HG03066 (cell line): ENCODE measurements around the gene TMEM108.

ENCODE experiments used
- ATAC-seq: cut with Tn5 transposase; IDR thresholded peaks from one replicate; pipeline ENCODE4 v1.9.1; 2021; ENCODE audit warnings: low read depth; ENCODE audit not compliant: unreplicated experiment

The TMEM108 gene

DNA sequence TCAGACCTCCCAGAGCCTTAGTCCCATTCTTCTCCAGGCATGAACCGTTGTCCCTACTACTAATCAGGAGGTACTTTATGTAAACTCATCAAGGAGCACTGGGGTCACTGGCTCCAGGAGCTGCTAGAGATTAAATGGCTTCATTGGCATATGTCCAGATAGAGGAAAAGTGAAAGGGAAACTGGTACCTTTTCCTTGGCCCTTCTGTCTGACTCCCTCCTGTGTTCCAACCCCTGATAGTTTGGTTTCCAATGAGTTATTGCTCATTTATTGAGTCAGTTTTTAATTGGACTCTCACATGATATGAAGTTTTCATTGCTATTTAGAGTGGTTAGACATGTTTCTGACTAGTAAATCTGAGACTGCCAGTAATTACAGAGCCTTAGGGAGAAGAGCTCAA, 231.2 kb downstream of the TMEM108 start:
- ATAC-seq = no peak

GRCh38 chr3:133270631-133271030, 232.4 kb downstream of the TMEM108 start:
- ATAC-seq = no peak

GRCh38 chr3:133271042-133271441, 232.9 kb downstream of the TMEM108 start:
- no peak for ATAC-seq

GRCh38 chr3:133271539-133271938, 233.3 kb downstream of the TMEM108 start:
- no peak for ATAC-seq

GRCh38 chr3:133273346-133273745, 235.2 kb downstream of the TMEM108 start:
- ATAC-seq = no peak

DNA sequence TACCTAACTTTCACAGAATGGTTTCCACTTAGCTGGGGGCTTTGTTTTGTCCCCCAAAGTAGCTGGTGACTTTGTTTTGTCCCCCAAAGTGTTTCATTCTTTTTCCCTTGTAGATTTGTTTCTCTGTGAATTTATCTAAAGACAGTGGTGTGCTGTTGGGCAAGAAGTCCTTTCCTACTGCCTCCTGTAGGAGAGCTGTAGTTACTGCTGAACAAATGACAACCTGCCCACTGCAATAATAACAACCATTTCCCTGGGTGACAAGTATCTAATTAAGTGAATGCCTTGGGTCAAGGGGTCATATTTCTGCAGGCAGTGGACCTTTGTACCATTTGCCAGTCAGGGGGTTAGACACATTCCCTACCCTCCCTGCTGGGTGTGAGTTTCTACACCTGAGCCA, 236.3 kb downstream of the TMEM108 start:
- no peak for ATAC-seq

DNA sequence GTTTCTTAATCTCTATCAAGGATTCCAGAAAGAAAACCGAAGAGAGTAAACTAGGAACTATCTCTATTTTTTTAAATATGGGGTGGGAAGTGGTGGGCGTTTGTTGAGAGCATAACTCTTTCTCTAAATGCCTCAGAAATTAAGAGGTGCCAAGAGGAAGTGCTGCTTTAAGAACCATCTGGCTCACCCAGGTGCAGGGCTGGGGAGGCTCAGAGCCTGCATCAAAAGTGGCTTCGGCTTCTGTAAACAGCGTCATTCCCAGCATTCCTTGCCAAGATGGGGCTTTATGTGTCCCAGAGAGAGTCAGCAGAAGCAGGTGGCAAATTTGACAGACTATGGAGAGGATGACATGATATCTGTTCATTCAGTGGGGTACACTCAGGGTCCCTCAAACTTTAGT, 238.4 kb downstream of the TMEM108 start:
- no peak for ATAC-seq

GRCh38 chr3:133277813-133278212, 239.6 kb downstream of the TMEM108 start:
- no peak for ATAC-seq

GRCh38 chr3:133278260-133279043, 240.3 kb downstream of the TMEM108 start:
- no peak for ATAC-seq

- no peak for ATAC-seq
Measured at GRCh38 chr3:133280586-133280985, 242.4 kb downstream of the TMEM108 start.

DNA sequence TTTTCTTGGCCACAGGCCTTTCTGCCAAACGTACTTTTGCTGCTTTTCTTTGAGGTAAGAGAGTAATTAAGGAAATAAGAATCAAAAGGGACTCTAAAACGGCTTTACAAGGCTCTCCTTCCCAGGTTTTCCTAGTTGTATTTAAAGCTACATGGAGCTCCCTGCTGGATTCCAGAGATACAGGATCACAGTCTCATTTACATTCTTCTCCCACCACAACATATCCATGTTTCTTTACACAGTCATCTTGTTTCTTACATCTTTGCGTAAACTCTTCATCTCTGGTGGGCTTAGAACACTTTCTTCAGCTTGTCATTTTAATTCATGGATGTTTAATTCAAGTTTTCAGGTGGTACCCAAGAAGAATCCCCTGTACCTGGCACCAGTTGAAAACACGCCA, 244.0 kb downstream of the TMEM108 start:
- ATAC-seq = no peak

DNA sequence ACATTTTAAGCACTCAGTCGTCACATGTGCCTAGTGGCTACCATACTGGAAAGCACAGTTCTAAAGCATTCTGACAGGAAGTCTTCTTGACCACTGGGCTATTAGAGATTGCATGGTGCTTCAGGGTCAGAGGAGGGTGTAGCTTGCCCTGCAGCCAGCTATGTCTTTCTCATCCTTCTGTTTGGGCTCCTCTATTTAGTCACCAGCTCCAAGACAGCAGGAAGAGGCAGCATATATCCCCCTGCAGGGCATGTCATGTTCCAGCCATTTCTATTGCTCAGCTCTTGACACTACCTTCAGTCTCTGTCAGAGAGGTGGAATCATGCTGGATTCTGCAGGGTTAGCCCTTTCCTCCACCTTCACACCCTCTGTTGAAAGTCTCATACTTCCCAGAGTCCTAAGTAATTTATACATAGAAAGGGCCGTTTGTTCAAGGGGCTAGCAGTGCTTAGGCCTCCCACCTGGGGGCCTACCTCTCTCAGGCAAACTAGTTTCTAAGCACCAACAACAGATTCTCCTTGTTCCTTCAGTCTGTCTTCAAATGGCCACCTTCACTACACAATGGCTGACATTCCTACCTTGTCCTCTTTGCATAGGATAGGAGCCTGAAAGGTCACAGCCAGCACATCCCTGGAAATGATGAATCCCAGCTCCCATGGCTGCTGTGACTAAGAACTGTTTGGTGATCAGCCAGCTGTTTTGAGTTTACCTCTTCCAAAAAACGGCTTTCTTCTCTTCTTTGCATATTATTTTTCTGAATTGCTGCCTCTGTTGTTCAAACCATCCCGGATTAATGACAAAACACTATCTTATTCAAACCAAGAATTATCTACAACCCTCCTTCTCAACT, 246.0 kb downstream of the TMEM108 start:
- ATAC-seq = no peak

DNA sequence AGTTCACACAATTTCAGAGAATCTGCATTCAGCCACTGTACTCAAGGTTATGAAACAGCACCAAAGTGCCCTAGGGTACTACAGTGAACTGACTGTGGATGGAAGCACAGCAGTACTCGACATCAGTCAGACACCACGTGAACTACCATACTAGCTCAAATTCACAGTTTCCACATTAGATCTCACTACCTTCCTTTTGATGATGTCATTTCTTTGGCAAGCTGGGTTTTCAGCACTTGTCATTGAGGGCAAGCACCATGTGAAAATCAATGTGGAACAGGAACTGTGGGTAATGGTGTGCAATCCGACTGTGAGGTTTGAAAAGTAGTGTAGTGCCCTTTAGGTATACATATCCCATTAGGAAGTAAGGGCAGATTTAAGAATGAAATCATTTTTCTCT, 251.1 kb downstream of the TMEM108 start:
- ATAC-seq = no peak

- no peak for ATAC-seq
Measured at GRCh38 chr3:133292296-133292695, 254.1 kb downstream of the TMEM108 start.

DNA sequence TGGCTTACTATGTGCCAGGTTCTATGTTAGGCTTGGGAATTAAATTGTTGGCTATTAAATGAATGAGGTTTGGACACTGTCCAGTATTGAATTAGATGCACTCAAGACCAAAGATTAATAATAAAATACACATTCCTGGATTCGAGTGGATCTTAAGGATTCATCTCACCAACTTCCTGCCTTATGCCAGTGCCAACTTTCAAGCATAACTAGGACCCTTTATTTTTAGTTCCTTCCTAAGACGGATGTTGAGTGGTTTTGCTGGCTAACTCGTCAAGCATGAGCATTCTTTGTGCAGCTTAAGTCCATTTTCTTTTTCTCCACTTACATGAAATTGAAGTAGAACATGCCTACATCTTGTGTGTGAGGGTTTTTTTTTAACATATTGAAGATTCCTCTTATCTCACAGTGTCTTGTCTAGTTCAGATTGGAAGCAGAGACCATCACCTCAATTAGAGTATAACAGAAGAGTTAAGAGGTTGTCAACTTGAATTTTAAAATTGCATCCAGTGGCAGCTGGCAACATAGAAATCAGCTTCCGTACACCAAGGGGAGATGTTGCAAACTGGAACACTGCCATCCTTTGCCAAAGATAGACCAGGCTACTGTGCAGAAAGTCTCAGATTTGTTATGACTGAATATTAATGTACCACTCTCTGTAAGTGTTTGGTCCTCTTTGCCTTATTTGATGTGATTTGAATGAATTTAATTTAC, 255.4 kb downstream of the TMEM108 start:
- ATAC-seq = no peak

DNA sequence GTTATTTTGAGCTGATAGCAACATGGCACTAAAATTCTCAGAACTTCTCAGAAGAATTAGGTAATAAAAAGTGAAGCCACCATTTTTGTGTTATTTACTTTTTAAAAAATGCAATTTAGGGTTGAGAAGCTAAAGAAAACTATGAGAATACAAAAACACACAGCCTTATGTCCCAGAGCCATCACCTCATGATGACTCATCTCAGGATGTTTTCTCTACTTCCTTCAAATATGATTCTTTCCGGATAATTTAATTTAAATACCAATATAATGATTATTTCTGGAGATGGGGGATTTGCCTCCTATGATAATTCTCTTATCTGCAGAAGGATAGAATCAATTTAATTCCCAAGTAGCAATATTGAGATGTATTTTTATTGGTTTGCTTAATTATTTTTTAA, 256.1 kb downstream of the TMEM108 start:
- no peak for ATAC-seq

- ATAC-seq = peak; percentile 72
Measured at GRCh38 chr3:133295199-133295901, 257.2 kb downstream of the TMEM108 start.

DNA sequence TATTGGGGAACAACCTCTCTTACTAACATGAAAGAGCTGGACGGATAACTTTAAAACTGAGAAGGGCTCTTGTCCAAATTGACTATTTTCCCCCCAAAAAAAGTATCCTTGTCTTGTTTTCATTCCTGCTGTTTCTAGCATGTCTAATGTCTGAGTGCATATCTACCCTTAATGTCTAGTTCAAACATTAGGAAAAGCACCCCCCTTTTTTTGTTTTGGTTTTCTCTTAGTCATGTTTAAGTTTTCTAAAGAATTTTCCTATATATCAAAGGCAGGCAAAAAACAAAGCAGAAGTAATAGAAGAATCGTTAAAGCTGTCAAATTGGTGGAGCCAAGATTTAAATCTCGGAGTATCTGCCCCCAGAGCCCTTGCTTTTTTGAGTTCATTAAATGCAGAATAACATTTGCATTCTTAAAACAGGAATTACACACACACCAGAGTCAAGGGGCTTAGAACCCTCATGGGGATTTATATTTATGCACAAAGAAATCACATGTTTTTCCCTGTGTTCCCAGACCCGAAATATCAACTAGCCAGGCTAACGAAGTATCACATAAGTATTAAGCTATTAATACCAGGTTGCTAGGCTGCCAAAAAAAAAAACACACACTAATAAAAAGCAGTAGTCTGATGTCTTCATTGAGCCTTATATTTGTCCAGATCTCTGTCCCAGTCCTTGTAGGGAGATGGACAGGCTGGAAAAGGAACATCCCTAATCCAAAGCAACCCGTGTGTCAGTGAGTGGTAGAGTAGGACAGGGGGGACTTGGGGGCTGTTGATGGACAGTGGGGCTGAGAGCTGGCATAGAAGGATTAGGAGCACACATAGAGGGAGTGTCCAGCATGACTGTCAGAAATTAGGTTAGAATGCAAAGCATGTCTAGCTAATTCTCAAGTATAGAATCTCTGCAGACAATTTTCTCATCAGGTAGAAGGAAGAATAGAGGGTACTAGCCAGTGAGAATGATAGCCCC, 258.0 kb downstream of the TMEM108 start:
- no peak for ATAC-seq

DNA sequence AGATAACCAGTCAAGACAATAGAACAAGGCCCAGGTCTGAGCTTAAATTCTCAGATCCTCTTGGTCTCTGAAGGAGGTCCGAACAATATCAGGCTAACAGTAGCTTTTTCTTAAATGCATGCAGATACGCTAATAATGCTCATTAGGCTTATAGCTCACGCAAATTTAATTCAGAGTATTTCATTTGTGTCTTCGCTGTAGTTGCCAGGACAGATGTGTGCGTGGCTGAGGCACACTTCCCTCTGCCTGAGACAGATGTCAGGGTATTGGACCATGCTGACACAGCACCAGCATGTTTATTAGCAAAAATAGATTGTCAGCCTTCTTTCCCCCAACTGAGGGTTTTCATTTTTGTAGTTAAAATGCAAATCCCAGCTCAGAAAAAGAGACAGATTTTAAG, 258.8 kb downstream of the TMEM108 start:
- no peak for ATAC-seq
